MM.1S (cell line): ENCODE data around the gene PIK3CG.

Source experiments
- EZH2 ChIP-seq: fragments of 300-600 bp; sonication (generic); optimal IDR thresholded peaks from 2 replicates; pipeline ENCODE3; 2017; ENCODE audit warnings: low read depth, mild to moderate bottlenecking, antibody characterized with exemption, low read length, mixed read lengths
- TF ChIP-seq, protein P1 (sequence below): fragments of 300-600 bp; sonication (generic); IDR thresholded peaks from 2 replicates; pipeline ENCODE4 v1.5.1; 2016; ENCODE audit warnings: antibody characterized with exemption, low read length, mixed read lengths

- TF ChIP-seq, protein P1, sequence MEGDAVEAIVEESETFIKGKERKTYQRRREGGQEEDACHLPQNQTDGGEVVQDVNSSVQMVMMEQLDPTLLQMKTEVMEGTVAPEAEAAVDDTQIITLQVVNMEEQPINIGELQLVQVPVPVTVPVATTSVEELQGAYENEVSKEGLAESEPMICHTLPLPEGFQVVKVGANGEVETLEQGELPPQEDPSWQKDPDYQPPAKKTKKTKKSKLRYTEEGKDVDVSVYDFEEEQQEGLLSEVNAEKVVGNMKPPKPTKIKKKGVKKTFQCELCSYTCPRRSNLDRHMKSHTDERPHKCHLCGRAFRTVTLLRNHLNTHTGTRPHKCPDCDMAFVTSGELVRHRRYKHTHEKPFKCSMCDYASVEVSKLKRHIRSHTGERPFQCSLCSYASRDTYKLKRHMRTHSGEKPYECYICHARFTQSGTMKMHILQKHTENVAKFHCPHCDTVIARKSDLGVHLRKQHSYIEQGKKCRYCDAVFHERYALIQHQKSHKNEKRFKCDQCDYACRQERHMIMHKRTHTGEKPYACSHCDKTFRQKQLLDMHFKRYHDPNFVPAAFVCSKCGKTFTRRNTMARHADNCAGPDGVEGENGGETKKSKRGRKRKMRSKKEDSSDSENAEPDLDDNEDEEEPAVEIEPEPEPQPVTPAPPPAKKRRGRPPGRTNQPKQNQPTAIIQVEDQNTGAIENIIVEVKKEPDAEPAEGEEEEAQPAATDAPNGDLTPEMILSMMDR = no peak
- no peak for TF ChIP-seq EZH2
Observed at GRCh38 chr7:106952001-106952657, 87.0 kb downstream of the PIK3CG start.
